Measurements from ENCODE around the gene KCTD5.
"Not testable (repeated sequence)": the region's sequence is repeated elsewhere in the genome, so short reads cannot be mapped to it uniquely, and the experiment has no call there.

The KCTD5 gene

GRCh38 chr16:2673066-2673999 lies 9.0 kb upstream of the KCTD5 start:
- peak; percentile 72 for DNase-seq

- DNase-seq = no peak
Measured at GRCh38 chr16:2675021-2675420, 7.3 kb upstream of the KCTD5 start.

GRCh38 chr16:2675714-2676113 lies 6.6 kb upstream of the KCTD5 start:
- no peak for DNase-seq

GRCh38 chr16:2676937-2677336 lies 5.4 kb upstream of the KCTD5 start:
- DNase-seq = not testable (repeated sequence)

GRCh38 chr16:2678206-2678965 lies 3.9 kb upstream of the KCTD5 start:
- not testable (repeated sequence) for DNase-seq

GRCh38 chr16:2679902-2680301 lies 2.4 kb upstream of the KCTD5 start:
- not testable (repeated sequence) for DNase-seq

GRCh38 chr16:2680360-2680759 lies 2.0 kb upstream of the KCTD5 start:
- not testable (repeated sequence) for DNase-seq

GRCh38 chr16:2683041-2683440 lies 718 bp downstream of the KCTD5 start:
- not testable (repeated sequence) for DNase-seq

- not testable (repeated sequence) for DNase-seq
Measured at GRCh38 chr16:2686075-2686474, 3.8 kb downstream of the KCTD5 start.

GRCh38 chr16:2686912-2687507 lies 4.7 kb downstream of the KCTD5 start:
- no peak for DNase-seq

- DNase-seq = no peak
Measured at GRCh38 chr16:2687531-2688308, 5.4 kb downstream of the KCTD5 start.

- not testable (repeated sequence) for DNase-seq
Measured at GRCh38 chr16:2689422-2689821, 7.1 kb downstream of the KCTD5 start.

- no peak for DNase-seq
Measured at GRCh38 chr16:2689968-2690801, 7.9 kb downstream of the KCTD5 start.

- no peak for DNase-seq
Measured at GRCh38 chr16:2690852-2691251, 8.5 kb downstream of the KCTD5 start.

GRCh38 chr16:2691491-2692248 lies 9.3 kb downstream of the KCTD5 start:
- DNase-seq = no peak

GRCh38 chr16:2692251-2692947 lies 10.1 kb downstream of the KCTD5 start:
- no peak for DNase-seq

GRCh38 chr16:2692948-2693651 lies 10.8 kb downstream of the KCTD5 start:
- no peak for DNase-seq

- DNase-seq = not testable (repeated sequence)
Measured at GRCh38 chr16:2696601-2697250, 14.4 kb downstream of the KCTD5 start.

GRCh38 chr16:2697401-2697948 lies 15.2 kb downstream of the KCTD5 start:
- no peak for DNase-seq
